ENCODE results near the gene LOXL3.

The LOXL3 gene

GRCh38 chr2:74510272-74510671 is 43.5 kb downstream of the LOXL3 start:
- no peak for DNase-seq (ENCODE audit: low read depth in 2 of 2, low spot score in 1 of 2)

GRCh38 chr2:74507926-74508520 is 45.7 kb downstream of the LOXL3 start:
- DNase-seq (ENCODE audit: low read depth in 2 of 2, low spot score in 1 of 2) = no peak

GRCh38 chr2:74507145-74507925 is 46.4 kb downstream of the LOXL3 start, which contains the start of gene PCGF1:
PCGF1 (minus strand) TSS chr2:74507695; CDS start chr2:74507668, 27 bp downstream.
- peak; percentile 98 to 99 for DNase-seq (ENCODE audit: low read depth in 2 of 2, low spot score in 1 of 2)

- DNase-seq (ENCODE audit: low read depth in 2 of 2, low spot score in 1 of 2) = no peak
Measured at GRCh38 chr2:74505448-74506246, 48.1 kb downstream of the LOXL3 start.

GRCh38 chr2:74504591-74504990 is 49.2 kb downstream of the LOXL3 start:
- DNase-seq (ENCODE audit: low read depth in 2 of 2, low spot score in 1 of 2) = no peak

- no peak for DNase-seq (ENCODE audit: low read depth in 2 of 2, low spot score in 1 of 2)
Measured at GRCh38 chr2:74503506-74504475, 50.0 kb downstream of the LOXL3 start.

GRCh38 chr2:74502720-74503505 is 50.8 kb downstream of the LOXL3 start:
- peak in 1 of 2 donors; percentile 35 for DNase-seq (ENCODE audit: low read depth in 2 of 2, low spot score in 1 of 2)

- no peak for DNase-seq (ENCODE audit: low read depth in 2 of 2, low spot score in 1 of 2)
Measured at GRCh38 chr2:74502147-74502719, 51.5 kb downstream of the LOXL3 start.

GRCh38 chr2:74501335-74502071 is 52.2 kb downstream of the LOXL3 start:
- DNase-seq (ENCODE audit: low read depth in 2 of 2, low spot score in 1 of 2) = no peak

GRCh38 chr2:74500578-74500946 is 53.2 kb downstream of the LOXL3 start:
- no peak for DNase-seq (ENCODE audit: low read depth in 2 of 2, low spot score in 1 of 2)

- no peak for DNase-seq (ENCODE audit: low read depth in 2 of 2, low spot score in 1 of 2)
Measured at GRCh38 chr2:74499940-74500577, 53.7 kb downstream of the LOXL3 start.

GRCh38 chr2:74499267-74499939 is 54.3 kb downstream of the LOXL3 start, which contains the start of gene LBX2:
LBX2 (minus strand) TSS chr2:74499603; CDS start chr2:74499537, 66 bp downstream.
- no peak for DNase-seq (ENCODE audit: low read depth in 2 of 2, low spot score in 1 of 2)

- DNase-seq (ENCODE audit: low read depth in 2 of 2, low spot score in 1 of 2) = no peak
Measured at GRCh38 chr2:74498500-74499266, 55.1 kb downstream of the LOXL3 start.

- no peak for DNase-seq (ENCODE audit: low read depth in 2 of 2, low spot score in 1 of 2)
Measured at GRCh38 chr2:74497777-74498499, 55.8 kb downstream of the LOXL3 start.

GRCh38 chr2:74496997-74497776 is 56.6 kb downstream of the LOXL3 start:
- DNase-seq (ENCODE audit: low read depth in 2 of 2, low spot score in 1 of 2) = no peak

GRCh38 chr2:74495440-74495839 is 58.3 kb downstream of the LOXL3 start:
- no peak for DNase-seq (ENCODE audit: low read depth in 2 of 2, low spot score in 1 of 2)

Data from stimulated activated CD8-positive, alpha-beta memory T cell treated with anti-CD3 and anti-CD28 coated beads, Interleukin-4, amount 100 ng/mL, for 4 hours (primary cell).